Islet of Langerhans (tissue), 1 donor: Measurements from ENCODE around the gene AGPAT1.
"Not testable (repeated sequence)": the region's sequence is repeated elsewhere in the genome, so short reads cannot be mapped to it uniquely, and the experiment has no call there.

ENCODE experiments used
- FAIRE-seq: peaks from one replicate; lab custom pipeline; 2011; peaks lifted over from hg19 to GRCh38; lab: Jason Lieb, UNC

AGPAT1 gene, protein sequence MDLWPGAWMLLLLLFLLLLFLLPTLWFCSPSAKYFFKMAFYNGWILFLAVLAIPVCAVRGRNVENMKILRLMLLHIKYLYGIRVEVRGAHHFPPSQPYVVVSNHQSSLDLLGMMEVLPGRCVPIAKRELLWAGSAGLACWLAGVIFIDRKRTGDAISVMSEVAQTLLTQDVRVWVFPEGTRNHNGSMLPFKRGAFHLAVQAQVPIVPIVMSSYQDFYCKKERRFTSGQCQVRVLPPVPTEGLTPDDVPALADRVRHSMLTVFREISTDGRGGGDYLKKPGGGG

GRCh38 chr6:32175711-32176475 is at the start of gene AGPAT1:
AGPAT1 (minus strand) TSS chr6:32176084; CDS start chr6:32171496, 4,588 bp downstream.
- no peak for FAIRE-seq

DNA sequence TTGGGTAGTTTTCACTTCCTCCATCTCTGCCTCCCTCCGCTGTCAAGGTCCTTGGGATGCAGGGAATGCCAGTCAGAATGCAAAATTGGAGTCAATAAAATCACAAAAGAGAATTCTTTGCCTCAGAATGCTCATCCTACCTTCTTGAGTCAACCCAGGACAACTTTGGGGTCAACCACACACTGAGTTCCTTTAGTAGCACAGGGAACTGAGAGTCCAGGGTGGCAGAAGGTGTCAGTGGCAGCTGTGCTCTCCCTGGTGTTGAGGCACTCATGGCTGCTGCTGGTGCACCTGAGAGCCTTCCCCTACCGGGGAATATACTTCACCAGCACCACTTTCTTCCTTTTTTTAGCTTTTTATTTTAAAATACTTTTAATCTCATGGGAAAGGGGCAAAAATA is 48.8 kb upstream of the AGPAT1 start:
- FAIRE-seq = no peak

DNA sequence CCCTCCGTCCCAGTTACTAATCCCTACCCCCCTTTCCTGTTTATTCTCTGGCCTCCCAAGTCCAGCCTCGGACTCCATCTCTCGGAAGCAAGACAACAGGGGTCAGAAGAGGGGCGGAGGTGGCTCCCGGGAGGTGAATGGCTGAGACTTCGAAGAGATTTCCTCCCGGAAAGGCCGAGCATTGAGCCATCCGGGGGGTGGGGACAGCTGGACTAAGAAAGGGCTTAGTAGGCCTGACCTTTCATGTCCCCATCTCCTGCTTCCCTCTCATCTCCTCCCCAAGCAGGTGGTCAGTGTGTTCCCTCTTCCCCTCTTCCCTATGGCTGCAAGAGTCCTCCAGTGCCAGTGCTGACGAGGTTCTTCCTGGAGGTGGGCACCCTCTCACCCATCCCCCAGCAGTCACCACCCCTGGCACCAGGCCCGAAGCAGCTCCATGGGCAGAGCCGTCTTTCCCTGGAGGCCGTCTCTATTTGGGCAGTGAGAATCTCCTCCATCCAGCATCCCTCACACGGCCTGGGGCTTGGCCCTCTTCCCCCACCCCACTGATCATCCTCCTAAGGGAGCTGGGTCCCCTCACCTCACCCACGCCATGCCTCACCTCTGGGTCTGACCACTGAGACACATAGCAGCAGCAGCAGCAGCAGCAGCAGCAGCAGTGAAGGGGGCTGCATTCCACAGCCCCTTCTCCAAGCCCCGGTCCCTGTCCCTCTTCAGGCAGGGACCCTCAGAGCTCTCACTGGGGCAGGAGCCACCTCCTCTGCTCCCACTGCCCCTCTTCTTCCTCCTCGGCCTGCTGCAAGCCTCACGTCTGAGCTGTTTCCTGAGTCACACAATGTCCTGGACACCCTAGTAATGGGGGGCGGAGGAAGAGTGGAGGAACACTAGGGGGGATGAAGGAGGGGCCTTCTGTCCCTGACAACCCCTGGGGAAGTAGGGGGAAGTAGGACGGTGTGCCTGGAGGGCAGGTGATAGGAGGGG is 47.7 kb upstream of the AGPAT1 start, which contains the start of gene NOTCH4:
NOTCH4 (minus strand) TSS at position 810 of the 978 bp plus-strand sequence; CDS start at position 671, 139 bp downstream.
- FAIRE-seq = no peak

DNA sequence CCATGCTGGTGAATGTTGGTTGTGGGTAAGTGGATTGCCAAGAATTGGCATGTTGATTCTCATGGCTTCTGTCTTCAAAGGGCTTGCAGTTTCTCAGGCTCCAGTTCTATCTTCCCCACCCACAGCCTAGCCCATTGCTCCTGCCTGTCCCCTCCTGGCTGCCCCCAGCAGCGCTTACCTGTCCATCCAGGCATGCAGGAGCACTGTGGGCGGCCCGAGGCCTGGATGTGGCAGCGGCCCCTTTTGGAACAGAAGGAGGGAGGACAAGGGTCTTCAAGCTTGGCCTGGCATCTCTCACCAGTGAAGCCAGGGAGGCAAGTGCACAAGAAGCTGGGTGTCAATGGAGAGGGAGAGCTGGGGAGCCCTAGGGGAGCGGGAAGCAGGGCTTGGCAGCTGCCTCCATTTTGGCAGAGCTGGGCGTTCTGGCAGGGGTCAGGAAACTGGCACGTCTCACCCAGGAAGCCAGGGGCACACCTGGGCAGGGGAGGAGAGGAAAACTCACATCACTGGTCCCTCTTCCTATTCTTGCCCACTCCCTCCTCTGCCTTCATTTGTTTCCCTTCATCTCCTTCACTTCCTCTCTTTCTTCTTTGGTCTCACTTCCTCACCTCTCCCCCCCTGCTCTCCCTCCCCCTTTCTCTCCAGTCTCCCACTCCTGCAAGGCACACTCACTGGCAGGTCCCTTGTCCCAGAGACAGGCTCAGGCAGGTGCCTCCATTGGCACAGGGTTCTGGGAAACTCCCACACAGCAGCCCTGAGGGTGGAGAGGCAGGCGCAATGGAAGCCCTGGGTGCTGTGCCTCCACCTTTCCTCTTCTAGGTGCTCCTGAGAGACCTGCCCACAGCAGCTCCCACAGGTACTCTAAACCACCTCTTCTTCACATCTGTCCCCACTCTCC is 46.7 kb upstream of the AGPAT1 start:
- FAIRE-seq = no peak

- no peak for FAIRE-seq
Observed at GRCh38 chr6:32220021-32220420, 44.1 kb upstream of the AGPAT1 start.

DNA sequence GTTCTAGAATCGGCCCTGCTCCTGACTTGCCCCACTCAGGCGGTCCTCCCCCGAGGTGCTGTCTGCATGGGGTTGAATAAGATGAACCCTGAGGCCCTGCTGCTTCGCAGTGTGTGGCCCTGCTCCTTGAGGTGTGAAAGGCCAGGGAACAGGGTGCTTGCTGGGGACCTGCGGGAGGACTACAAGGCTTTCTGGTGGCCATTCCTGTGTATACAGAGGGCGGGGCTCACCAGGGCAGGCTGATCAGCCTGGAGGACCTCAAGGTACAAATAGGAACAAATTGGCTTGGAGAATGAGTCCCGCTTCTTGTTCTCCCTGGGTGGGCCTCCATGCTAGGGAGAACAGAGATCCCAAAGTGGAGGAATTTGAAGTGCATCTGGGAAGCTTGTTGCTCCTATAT is 42.3 kb upstream of the AGPAT1 start:
- no peak for FAIRE-seq

DNA sequence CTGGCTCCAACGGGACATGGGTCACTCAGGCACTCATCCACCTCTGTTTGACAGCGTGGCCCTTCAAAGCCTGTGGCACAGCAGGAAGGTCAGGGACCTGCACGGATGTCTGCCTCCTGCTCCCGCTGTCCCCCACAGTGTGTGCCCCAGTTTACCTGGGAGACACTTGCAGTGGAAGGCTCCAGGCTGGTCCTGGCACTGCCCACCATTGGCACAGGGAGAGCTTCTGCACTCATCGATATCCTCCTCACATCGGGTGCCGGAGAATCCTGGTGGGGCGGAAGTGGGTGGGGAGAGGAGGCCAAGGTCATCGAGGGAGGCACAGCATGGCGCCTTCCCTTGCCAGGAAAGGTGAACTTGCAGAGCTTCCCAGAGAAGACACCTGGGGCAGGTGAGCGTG is 41.1 kb upstream of the AGPAT1 start:
- FAIRE-seq = no peak

DNA sequence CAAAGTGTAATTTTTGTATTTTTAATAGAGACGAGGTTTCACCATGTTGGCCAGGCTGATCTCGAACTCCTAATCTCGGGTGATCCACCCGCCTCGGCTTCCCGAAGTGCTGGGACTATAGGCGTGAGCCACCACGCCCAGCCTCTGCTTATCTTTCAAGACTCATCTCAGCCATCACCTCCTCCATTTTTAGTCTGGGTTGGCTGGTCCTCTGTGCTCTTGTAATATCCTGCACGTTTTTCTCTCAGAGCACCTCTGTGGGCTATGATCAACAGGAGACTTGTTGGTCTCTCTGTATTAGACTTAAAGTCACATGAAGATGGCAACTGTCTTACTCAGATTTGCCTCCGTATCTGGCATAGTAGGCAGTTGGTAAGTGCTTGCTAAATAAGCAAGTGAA is 40.4 kb upstream of the AGPAT1 start:
- FAIRE-seq = no peak

GRCh38 chr6:32215617-32216016 is 39.7 kb upstream of the AGPAT1 start:
- FAIRE-seq = no peak

DNA sequence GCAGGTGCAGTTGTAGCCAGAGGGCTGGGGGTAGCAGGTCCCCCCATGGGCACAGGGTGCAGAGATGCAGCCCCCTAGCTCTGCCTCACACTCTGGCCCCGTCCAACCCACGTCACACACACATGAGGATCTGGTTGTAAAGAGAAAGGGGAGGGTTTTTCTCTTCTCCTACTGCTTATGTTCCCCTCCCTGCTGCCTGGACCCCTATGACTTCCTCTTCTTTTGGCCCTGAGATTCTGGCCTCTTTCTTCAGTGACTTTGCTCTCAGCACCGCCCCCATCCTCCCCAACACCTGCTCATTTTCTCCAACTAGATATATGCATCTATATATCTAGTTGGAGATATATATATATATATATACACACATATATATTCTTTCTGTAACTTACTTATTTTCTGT is 38.2 kb upstream of the AGPAT1 start:
- no peak for FAIRE-seq

- no peak for FAIRE-seq
Observed at GRCh38 chr6:32213649-32214048, 37.8 kb upstream of the AGPAT1 start.

- FAIRE-seq = no peak
Observed at GRCh38 chr6:32212076-32212760, 36.3 kb upstream of the AGPAT1 start.

GRCh38 chr6:32211432-32211831 is 35.5 kb upstream of the AGPAT1 start:
- not testable (repeated sequence) for FAIRE-seq

DNA sequence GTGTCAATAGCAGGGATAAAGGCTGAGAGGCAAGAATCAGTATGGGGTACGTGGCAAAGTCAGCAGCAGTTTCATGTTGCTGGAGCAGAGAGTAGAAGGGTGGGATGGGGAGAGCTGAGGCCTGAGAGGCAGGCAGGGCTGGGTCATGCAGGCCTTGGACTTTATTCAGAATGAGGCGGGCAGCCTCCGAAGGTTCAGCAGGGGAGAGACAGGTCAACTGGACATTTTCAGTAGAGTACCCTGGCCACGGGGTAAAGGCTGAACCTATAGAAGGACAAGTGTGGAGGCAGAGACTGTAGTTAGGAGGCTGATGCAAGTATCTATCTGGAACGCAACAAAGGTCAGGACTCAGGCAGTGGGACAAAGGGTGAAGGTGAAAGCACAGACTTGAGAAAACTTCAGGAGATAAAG is 34.3 kb upstream of the AGPAT1 start:
- no peak for FAIRE-seq

GRCh38 chr6:32208996-32209395 is 33.1 kb upstream of the AGPAT1 start:
- no peak for FAIRE-seq

DNA sequence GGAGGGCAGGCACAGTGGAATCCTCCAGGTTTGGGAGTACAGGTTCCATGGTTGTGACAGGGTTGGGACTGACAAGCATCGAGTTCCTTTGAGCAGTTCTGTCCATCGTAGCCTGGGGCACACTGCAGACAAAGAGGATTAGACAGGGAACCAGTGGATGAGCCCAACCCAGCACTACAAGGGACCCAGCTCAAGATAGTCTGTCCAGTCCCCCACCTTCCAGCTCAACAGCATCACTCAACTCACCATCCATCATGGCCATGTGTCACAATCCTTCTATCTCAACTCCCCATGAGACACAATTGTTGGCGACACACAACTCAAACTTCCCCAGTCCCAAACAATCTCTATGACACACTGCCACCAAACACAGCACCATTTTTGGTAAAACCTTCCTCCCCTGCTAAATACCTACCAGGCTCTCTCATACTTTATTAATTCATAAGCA is 28.4 kb upstream of the AGPAT1 start:
- FAIRE-seq = no peak

DNA sequence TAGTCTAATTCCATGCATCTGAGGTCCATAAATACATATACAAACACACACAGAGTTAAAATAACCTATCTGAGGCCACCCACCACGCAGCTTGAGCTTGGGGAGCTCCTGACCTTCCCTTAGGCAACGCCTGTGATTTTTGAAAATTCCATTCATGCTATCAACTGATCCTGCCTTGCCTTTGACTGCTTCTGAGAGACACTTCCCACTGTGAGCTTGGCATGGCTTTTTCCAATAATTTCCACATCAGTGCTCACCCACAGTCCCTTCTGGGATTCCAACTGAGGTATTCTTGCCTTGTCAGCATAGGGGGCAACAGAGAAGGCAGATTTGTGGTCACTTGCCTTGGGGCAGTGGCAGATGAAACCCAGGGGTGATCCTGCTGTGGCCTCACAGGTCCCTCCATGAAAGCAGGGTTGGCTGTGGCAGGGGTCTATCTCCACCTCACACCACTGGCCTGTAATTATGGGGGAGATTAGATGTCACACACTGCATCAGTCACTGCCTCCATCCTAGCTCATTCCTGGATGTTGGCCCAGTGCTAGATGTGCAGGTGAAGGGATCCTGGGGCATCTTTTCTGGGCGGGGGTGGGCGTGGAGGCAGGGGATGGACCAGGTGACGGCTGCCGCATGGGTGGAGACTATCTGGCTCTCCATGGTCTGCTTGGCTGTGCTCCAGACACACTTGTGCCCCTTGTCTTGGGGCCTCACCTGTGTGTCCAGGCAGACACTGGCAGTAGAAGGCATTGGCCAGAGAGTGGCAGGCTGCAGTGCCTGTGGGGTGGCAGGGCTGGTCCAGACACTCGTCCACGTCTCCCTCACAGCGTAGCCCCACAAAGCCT is 27.8 kb upstream of the AGPAT1 start:
- FAIRE-seq = no peak

DNA sequence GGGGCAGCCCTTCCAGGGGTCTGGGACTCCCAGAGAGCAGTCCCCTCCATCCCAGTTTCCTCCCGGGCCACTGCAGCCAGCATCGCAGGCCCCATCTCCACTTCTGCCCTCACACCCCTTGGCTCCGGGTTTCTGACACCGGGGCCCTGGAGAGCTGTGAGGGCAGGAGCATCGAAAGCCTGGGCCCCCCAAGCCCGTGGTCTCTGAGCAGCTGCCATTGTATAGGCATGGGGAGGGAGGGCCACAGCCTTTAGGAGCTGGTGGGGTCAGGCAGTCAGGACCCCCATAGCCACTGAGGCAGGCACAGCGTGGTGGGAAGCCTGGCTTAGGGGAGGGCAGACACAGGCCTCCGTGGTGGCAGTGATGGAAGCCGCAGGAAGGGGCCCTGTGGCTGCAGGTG is 26.3 kb upstream of the AGPAT1 start:
- FAIRE-seq = no peak

GRCh38 chr6:32200711-32201475 is 25.0 kb upstream of the AGPAT1 start:
- FAIRE-seq = no peak
